ENCODE data around the gene MAD1L1. TPM values are rescaled to one million over a fixed set of nuclear protein-coding genes. Genes with fewer than 3 reads are reported as not detected.
"Not testable (repeated sequence)": the region's sequence is repeated elsewhere in the genome, so short reads cannot be mapped to it uniquely, and the experiment has no call there.

Gene MAD1L1
- total and polyA plus RNA-seq, 4 donors: 29.3 to 44.1 (median 35.8) TPM

DNA sequence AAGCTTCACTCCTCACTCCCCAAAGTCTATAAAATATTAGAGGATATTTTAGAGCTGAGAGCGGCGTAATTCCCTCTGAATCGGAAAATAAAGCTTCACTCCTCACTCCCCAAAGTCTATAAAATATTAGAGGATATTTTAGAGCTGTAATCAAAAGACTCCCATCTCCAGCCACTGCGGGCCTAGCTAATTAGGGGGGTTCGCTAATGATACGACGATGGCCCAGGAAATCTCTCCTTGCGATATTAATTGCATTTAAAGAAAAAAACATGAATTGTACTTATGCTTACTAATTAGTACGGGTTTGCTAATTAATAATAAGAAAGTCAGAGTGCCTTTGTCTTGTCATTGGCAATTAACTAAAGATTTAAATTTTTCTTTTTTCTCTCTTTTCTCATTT is 235.9 kb downstream of the MAD1L1 start:
- Histone ChIP-seq H3K27me3 (ENCODE audit: control insufficient read depth, insufficient read depth, low read length) (no peaks in the 10 kb centered on the region), H3K27ac (ENCODE audit: low read depth, low read length) (no peak overlapping the region), H3K4me1 (ENCODE audit: control insufficient read depth, insufficient read depth, low read length) (peaks cover 51% of the 10 kb centered on the region), H3K36me3 (ENCODE audit: control insufficient read depth, insufficient read depth, low read length) (peaks cover 35% of the 10 kb centered on the region), H3K4me3 (ENCODE audit: low read depth, low read length) (no peak overlapping the region), H3K9me3 (ENCODE audit: control insufficient read depth, insufficient read depth, low read length) (no peaks in the 10 kb centered on the region)
- peak in 1 of 6 donors; percentile 68 for DNase-seq (ENCODE audit: low read depth in 4 of 6, low spot score in 6 of 6)
- WGBS (ENCODE audit: insufficient coverage): no CpG with 5 or more reads among the region's 9 CpGs

GRCh38 chr7:1995911-1996420 is 236.8 kb downstream of the MAD1L1 start:
- H3K36me3 ChIP-seq (ENCODE audit: control insufficient read depth, insufficient read depth, low read length): peaks cover 27% of the 10 kb centered on the region
- not testable (repeated sequence) for H3K27ac ChIP-seq (ENCODE audit: low read depth, low read length); H3K27me3 ChIP-seq (ENCODE audit: control insufficient read depth, insufficient read depth, low read length); H3K9me3 ChIP-seq (ENCODE audit: control insufficient read depth, insufficient read depth, low read length); DNase-seq (ENCODE audit: low read depth in 4 of 6, low spot score in 6 of 6); H3K4me3 ChIP-seq (ENCODE audit: low read depth, low read length)
- whole genome bisulfite sequencing (ENCODE audit: insufficient coverage): 95% methylated on average over 19 of the region's 24 CpGs
- H3K4me1 ChIP-seq (ENCODE audit: control insufficient read depth, insufficient read depth, low read length): peaks cover 51% of the 10 kb centered on the region

GRCh38 chr7:1995426-1995825 is 237.3 kb downstream of the MAD1L1 start:
- 82% methylated on average over 9 of the region's 11 CpGs for WGBS (ENCODE audit: insufficient coverage)
- Histone ChIP-seq H3K27me3 (ENCODE audit: control insufficient read depth, insufficient read depth, low read length) (no peaks in the 10 kb centered on the region), H3K9me3 (ENCODE audit: control insufficient read depth, insufficient read depth, low read length) (no peaks in the 10 kb centered on the region), H3K27ac (ENCODE audit: low read depth, low read length) (no peak overlapping the region), H3K36me3 (ENCODE audit: control insufficient read depth, insufficient read depth, low read length) (peaks cover 23% of the 10 kb centered on the region), H3K4me1 (ENCODE audit: control insufficient read depth, insufficient read depth, low read length) (peaks cover 52% of the 10 kb centered on the region), H3K4me3 (ENCODE audit: low read depth, low read length) (no peak overlapping the region)
- DNase-seq (ENCODE audit: low read depth in 4 of 6, low spot score in 6 of 6): no peak

- 83% methylated on average over 13 of the region's 13 CpGs for WGBS (ENCODE audit: insufficient coverage)
- peaks cover 20% of the 10 kb centered on the region for H3K36me3 ChIP-seq (ENCODE audit: control insufficient read depth, insufficient read depth, low read length)
- no peaks in the 10 kb centered on the region for H3K27me3 ChIP-seq (ENCODE audit: control insufficient read depth, insufficient read depth, low read length)
- no peak overlapping the region for H3K27ac ChIP-seq (ENCODE audit: low read depth, low read length)
- DNase-seq (ENCODE audit: low read depth in 4 of 6, low spot score in 6 of 6): no peak
- no peak overlapping the region for H3K4me3 ChIP-seq (ENCODE audit: low read depth, low read length)
- H3K4me1 ChIP-seq (ENCODE audit: control insufficient read depth, insufficient read depth, low read length): peaks cover 57% of the 10 kb centered on the region
- H3K9me3 ChIP-seq (ENCODE audit: control insufficient read depth, insufficient read depth, low read length): no peaks in the 10 kb centered on the region
These were observed 237.8 kb downstream of the MAD1L1 start for GRCh38 chr7:1994931-1995330.

GRCh38 chr7:1993776-1994740 is 238.7 kb downstream of the MAD1L1 start:
- Histone ChIP-seq H3K9me3 (ENCODE audit: control insufficient read depth, insufficient read depth, low read length) (no peaks in the 10 kb centered on the region), H3K4me3 (ENCODE audit: low read depth, low read length) (no peak overlapping the region), H3K27me3 (ENCODE audit: control insufficient read depth, insufficient read depth, low read length) (no peaks in the 10 kb centered on the region), H3K27ac (ENCODE audit: low read depth, low read length) (no peak overlapping the region), H3K4me1 (ENCODE audit: control insufficient read depth, insufficient read depth, low read length) (peaks cover 64% of the 10 kb centered on the region), H3K36me3 (ENCODE audit: control insufficient read depth, insufficient read depth, low read length) (peaks cover 26% of the 10 kb centered on the region)
- DNase-seq (ENCODE audit: low read depth in 4 of 6, low spot score in 6 of 6): no peak
- 82% methylated on average over 24 of the region's 27 CpGs for WGBS (ENCODE audit: insufficient coverage)

- Histone ChIP-seq H3K4me3 (ENCODE audit: low read depth, low read length) (no peak overlapping the region), H3K4me1 (ENCODE audit: control insufficient read depth, insufficient read depth, low read length) (peaks cover 62% of the 10 kb centered on the region)
- DNase-seq (ENCODE audit: low read depth in 4 of 6, low spot score in 6 of 6): peak in 1 of 6 donors; percentile 36
These were observed 239.6 kb downstream of the MAD1L1 start for GRCh38 chr7:1993031-1993695.

GRCh38 chr7:1992554-1992953 is 240.2 kb downstream of the MAD1L1 start:
- H3K9me3 ChIP-seq (ENCODE audit: control insufficient read depth, insufficient read depth, low read length): no peaks in the 10 kb centered on the region
- no peak overlapping the region for H3K27ac ChIP-seq (ENCODE audit: low read depth, low read length)
- H3K4me3 ChIP-seq (ENCODE audit: low read depth, low read length): no peak overlapping the region
- WGBS (ENCODE audit: insufficient coverage): 58% methylated on average over 6 of the region's 6 CpGs
- H3K4me1 ChIP-seq (ENCODE audit: control insufficient read depth, insufficient read depth, low read length): peaks cover 61% of the 10 kb centered on the region
- no peaks in the 10 kb centered on the region for H3K27me3 ChIP-seq (ENCODE audit: control insufficient read depth, insufficient read depth, low read length)
- H3K36me3 ChIP-seq (ENCODE audit: control insufficient read depth, insufficient read depth, low read length): peaks cover 34% of the 10 kb centered on the region
- no peak for DNase-seq (ENCODE audit: low read depth in 4 of 6, low spot score in 6 of 6)

More at GRCh38 chr7:1993031-1993695, 239.6 kb downstream of the MAD1L1 start:
- H3K9me3 ChIP-seq (ENCODE audit: control insufficient read depth, insufficient read depth, low read length): no peaks in the 10 kb centered on the region
- no peak overlapping the region for H3K27ac ChIP-seq (ENCODE audit: low read depth, low read length)
- no peaks in the 10 kb centered on the region for H3K27me3 ChIP-seq (ENCODE audit: control insufficient read depth, insufficient read depth, low read length)
- 79% methylated on average over 5 of the region's 13 CpGs for WGBS (ENCODE audit: insufficient coverage)
- peaks cover 31% of the 10 kb centered on the region for H3K36me3 ChIP-seq (ENCODE audit: control insufficient read depth, insufficient read depth, low read length)

- H3K27ac ChIP-seq (ENCODE audit: low read depth, low read length): no peak overlapping the region
These were observed 242.6 kb downstream of the MAD1L1 start for GRCh38 chr7:1990001-1990670.

More at GRCh38 chr7:1990001-1990670, 242.6 kb downstream of the MAD1L1 start:
- peaks cover 38% of the 10 kb centered on the region for H3K36me3 ChIP-seq (ENCODE audit: control insufficient read depth, insufficient read depth, low read length)
- no peaks in the 10 kb centered on the region for H3K9me3 ChIP-seq (ENCODE audit: control insufficient read depth, insufficient read depth, low read length)
- H3K27me3 ChIP-seq (ENCODE audit: control insufficient read depth, insufficient read depth, low read length): no peaks in the 10 kb centered on the region
- H3K4me1 ChIP-seq (ENCODE audit: control insufficient read depth, insufficient read depth, low read length): peaks cover 47% of the 10 kb centered on the region
- peak in 2 of 6 donors; percentile 42 to 86 for DNase-seq (ENCODE audit: low read depth in 4 of 6, low spot score in 6 of 6)
- WGBS (ENCODE audit: insufficient coverage): 80% methylated on average over 23 of the region's 24 CpGs
- H3K4me3 ChIP-seq (ENCODE audit: low read depth, low read length): no peak overlapping the region

Measured in spinal cord (tissue), 10 donors.